SIG-M5 treated with dmso at 0.1 percent for 504 hours (cell line): ENCODE data around the gene FBXO31.

ENCODE experiments used
- DNase-seq: peaks from one replicate; lab custom pipeline; 2025; ENCODE audit not compliant: unreplicated experiment; lab: John Stamatoyannopoulos, UW

Gene FBXO31

DNA sequence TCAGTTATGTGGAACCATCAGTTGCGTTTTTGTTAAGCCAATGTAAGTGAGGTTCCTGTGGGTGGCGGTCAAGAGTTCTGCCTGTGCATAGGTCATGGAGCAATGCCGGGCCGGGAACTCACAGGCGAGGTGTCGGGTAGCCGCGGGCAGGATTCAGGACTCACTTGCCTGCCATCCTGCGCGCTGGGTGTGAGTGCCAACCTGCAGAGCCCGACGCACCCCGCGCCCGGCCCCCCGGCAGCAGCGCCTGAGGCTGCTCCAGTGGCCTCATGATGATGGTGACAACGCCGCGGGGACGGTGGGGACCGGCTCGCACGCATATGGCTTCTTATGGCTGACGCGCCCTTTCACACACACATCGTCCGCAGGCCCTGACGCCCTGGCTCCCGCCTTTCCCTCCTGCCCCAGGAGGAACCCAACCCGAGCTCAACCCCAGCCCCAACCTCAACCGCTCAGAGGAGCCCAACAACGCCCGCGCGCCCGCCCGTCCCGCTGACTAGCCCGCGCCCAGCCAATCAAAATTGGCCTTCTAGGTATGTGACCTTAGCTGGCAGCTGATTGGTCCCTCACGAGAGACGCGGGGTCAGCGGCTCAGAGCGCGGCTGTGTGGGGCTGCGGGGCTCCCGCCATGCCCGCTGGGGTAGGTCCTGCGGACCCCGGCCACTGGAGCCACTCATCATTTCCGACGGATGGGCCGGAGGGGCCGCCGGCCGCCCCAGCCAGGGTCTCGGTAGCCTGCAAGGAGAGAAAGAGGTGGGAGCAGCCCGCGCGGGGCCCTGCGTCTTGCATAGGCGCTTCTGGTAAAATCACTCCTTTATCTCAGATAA, 66.4 kb downstream of the FBXO31 start, which contains the start of gene C16orf95:
TSS of gene C16orf95 (minus strand) at position 470 of the 827 bp plus-strand sequence. CDS start at position 320, 150 bp downstream.
- DNase-seq, result peak; percentile 86

DNA sequence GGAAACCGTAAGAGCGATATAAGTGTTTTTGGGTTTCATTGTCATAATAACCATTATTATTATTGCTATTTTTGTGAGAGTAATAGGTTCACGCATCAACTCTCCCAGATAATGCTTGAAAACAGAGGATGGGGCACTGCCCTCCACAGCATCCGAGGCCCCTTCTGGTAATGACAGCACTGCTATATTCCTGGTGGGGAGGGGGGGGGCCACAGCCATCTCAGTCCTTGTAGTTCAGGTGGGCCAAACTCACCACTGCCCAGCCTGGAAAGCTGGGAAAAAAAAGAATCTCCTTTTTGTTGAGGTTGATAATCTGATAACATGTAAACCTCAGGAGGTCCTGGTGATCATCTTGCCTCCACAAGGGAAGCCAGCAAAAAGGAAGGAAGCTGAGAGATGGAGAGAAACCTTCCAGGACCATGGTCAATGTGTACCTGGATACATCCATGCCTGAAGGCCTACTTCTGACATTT, 67.1 kb downstream of the FBXO31 start:
- DNase-seq, result no peak

DNA sequence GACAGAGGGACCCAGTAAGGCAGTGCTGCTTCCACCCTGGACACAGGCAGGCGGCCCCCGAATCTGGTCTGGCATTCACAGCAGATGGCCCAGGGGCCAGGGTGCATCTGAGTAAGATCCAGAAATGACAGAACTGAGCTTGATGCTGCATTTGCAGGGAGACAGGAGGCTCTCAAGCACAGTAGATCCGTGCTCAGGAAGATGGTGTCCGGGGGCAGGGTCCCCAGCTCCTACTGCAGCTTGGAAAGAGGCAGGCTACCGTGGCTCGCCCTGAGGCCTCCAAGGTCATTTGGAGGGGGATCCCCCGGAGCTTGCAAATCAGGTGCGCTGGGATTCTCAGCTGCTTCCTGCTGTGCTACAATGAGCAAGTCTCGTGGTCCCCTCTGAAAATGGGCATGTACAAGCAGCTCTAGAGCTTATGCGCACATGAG, 68.6 kb downstream of the FBXO31 start:
- DNase-seq, result no peak

DNA sequence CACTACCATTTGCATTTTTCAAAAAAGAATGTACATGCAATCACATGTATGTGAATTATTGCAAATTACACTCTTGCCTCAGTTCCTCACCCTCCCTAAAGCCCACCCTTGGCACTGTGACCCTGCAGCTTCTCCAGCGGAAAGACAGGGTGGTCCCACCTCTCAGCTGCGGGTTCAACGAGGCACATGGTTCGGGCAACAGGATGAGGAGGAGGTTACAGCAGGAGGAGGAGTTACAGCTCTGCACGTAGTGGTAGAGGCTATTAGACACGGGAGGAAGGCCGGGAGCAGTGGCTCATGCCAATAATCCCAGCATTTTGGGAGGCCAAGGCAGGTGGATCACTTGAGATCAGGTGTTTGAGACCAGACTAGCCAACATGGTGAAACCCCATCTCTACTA, 71.6 kb downstream of the FBXO31 start:
- no peak for DNase-seq

DNA sequence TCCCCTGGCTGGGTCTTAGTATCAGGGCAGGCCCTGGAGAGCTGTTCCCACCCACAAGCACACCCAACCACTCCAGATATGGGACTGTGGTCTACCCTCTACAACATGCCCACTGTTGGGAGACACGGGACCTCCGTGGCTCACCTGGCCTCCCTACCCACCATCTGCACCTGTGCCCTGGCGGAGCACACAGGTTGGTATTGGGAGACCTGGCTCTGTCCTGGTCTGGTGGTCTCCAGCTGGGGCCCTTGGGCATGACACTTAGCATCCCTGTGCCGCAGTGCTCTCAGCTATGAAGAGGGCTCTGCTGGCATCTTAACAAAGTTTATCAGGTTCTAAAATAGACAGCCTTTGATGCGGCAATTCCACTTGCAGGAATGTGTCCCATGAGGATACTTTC, 72.2 kb downstream of the FBXO31 start:
- no peak for DNase-seq

DNA sequence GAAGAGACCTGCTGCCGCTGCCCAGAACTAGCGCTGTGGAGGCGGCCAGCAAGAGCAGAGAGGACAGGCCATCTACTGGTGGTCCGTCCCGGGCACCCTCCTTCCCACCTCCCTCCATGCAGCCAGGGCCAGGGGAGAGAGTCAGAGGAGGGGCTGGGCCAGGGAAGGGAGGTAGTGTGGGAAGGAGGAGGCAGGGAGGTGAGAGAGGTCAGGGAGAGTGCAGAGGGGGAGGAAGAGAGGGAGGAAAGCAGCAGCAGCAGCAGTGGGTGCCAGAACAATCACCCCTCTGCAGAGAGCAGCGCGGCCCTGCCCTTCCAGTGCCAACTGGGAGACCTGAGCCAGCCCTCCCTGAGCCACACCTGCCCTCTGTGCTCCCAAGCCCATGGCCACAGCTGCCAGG, 73.0 kb downstream of the FBXO31 start:
- no peak for DNase-seq

DNA sequence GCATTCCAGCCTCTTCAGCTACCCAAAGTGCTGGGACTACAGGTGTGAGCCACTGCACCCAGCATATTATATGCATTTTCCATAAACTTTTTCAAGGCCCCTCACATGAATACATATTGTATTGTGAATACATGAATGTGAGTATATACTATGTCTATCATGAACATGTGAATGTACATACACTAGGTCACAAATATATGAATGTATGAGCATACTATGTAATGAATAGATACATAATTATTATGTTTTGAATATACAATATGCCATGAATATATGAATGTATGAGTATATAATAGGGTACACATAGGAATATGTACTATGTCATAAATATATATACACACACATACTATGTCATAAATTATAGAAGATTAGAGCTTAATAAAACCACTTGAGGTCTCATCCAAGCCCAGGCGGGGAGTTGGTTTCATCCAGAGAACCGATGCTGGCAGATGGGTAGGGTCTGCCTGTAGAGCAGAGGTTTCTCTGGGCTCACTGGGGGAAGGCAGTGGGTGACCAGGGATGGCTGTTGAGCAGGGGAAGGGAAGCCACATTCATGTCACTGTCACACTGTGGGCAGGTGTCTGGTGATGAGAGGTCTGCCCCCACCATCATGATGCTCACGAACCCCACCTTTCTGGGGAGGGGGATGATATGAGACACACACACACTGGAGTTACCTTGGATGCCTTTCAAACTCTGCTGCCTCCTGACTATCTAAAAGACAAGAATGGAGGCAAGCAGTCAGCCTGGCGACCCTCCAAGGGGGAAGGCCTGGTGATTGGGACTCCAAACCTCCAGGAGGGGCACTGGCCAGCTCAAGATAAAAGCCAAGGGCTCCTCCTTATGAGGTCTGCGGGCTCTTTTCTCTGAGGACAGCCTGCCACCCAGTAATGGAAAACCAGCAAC, 73.7 kb downstream of the FBXO31 start:
- DNase-seq, result no peak

DNA sequence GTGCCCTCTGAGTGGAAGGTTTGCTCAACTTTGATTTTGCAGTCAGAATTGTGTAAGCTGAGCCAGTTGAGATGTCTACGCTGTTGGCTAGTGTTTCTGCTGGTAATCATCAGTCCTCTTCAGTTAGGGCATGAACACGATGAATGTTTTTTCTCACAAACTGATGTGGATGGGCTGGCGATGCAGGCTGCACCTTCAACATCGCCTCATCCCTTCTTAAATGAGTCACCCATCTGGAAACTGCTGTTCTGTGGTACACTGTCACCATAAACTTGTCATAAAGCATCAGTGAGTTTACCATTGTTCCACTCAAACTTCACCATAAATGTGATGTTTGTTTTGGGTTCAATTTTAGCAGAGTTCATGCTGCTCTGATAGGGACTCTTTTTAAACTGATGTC, 74.8 kb downstream of the FBXO31 start:
- DNase-seq, result no peak

DNA sequence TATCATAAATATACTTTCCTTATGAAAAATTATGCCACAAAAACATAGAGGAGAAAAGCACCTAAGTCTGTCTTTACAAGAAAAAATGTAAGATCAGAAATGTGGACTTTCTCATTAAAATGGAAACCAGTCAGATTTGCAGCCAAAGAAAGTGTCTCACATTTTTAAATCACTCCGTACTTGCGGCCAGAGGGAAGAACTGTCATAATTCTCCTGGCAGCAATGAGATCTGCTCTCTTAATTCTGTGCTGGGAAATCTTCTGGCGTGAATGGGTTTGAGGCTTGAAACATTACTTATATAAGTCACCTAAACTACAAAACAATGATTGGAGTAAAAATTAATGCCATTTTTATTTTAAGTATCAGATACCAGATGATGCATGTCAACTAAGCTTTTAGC, 77.1 kb downstream of the FBXO31 start:
- DNase-seq, result no peak

DNA sequence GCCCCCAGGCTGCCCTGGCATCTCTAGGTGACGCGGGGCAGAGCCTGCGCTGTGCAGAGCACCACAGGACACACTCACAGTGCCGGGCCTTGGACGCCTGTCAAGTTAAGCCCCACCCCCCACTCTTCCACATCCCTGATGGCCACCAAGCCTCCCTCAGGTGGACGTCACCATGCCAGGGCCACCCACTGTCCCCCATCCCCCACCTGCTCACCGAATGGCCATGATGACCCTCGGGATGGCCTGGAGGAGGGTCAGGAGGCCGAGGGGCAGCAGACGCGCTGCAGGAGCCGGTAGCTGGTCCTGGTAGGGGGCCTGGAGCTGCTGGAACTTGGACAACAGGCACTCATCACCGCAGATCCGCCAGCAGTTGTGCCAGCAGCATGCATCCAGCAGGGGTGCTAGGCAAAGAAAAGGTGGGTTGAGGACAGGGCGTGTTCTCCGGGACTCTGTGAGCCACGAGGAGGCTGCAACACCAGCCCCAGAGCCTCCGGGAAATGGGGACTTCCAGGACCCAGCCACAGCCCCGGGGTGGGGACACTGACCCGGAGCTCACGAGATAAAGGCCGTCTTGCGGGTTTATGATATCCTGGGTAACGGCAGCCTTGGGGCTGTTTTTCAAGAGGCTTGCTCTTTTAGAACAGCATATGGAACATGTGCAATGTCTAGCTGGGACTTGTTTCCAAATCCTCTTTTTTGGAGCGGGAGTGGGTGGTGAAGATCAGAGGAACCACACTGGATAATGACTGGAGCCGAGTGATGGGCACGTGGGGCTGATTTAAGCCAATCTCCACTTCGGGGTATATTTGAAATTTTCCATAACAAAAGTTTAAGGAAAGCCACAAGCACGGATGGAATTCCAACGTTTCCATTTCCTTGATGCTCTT, 77.8 kb downstream of the FBXO31 start:
- DNase-seq, result no peak

DNA sequence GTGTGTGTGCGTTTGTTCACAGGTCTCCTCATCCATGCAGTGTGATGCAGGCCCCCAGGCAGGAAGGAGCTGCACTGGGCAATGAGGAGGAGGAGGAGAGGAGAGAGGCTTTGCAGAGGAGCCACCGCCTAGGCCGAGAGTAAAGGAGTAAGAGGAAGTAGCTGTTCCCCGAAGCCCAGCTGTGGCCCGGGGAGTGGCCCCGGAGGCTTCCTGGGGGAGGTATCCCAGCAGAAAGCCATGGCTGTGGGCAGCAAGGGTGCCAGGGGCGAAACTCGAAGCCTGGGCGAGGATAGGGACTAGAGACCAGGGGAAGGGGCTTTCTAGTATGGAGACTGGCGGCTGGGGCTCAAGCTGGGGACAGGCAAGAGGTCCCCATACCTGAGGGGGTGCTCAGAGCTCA, 78.6 kb downstream of the FBXO31 start:
- no peak for DNase-seq

DNA sequence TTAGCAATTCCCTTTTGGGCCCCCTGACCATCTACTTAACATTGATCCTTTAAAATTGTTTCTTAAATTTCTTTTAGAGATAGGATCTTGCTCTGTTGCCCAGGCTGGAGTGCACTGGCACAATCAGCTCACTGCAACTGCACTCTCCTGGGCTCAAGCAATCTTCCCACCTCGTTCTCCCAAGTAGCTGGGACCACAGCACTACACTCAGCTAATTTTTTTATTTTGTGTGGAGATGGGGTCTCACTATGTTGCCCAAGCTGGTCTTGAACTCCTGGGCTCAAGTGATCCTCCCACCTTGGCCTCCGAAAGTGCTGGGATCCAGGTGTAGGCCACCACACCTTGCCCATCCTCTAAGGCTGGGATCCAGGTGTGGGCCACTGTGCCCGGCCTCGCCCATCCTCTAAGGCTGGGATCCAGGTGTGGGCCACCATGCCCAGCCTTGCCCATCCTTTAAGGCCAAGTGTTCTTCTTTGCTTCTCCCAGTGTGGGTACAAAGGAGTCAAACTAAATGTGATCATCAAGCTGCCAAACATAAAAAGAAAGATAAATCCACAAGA, 79.5 kb downstream of the FBXO31 start:
- DNase-seq, result no peak

DNA sequence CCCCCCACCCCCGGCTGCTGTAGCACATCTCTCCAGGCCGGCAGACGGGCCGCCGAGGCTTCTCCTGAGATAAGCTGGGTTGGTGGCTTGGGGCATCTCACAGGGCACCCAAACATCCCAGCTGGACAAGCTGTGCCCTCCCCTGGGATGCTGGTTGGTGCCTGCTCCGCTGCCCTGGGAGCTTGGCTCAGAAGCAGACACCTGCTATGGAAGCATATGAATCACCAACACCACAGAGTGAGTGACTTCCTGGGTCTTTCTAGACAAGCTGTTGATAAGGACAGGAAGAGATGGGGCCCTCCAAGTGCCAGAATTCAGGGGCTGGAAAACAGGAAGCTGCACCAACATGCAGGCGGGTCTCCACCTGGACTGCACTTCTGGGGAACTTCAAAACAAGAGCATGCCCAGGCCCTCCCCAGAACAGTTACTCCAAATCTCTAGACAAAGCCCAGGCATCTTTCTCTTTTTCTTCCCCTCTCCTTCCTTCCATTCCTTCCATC, 80.1 kb downstream of the FBXO31 start:
- DNase-seq, result peak; percentile 50

DNA sequence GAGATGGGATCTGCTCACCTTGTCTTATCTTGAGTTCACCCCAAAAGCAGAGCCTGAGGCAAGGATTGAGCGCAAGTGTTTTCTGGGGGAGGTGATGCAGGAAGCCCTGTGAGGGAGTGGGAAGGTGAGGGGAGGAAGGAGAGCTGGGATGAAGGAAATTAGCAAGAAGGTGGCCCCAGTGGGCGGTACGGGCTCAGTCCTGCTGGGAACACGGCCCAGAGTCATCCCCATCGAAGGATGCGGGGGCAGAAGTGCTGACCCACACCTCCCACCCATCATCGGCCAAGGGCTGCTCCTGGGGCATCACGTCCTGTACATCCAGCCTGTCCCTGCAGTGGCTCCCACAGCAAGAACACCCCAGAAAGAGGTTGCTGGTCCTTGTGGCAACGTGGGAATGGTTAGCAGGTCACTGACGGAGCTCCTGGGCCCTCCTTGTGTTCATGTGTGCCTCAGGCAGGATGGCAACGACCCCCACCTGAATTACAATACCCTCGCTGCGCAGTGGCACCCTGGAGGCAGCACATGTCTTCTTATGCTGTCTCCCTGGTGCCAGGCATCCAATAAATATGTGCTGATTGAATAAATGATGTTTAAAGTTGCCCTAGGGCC, 84.6 kb downstream of the FBXO31 start:
- DNase-seq, result no peak

DNA sequence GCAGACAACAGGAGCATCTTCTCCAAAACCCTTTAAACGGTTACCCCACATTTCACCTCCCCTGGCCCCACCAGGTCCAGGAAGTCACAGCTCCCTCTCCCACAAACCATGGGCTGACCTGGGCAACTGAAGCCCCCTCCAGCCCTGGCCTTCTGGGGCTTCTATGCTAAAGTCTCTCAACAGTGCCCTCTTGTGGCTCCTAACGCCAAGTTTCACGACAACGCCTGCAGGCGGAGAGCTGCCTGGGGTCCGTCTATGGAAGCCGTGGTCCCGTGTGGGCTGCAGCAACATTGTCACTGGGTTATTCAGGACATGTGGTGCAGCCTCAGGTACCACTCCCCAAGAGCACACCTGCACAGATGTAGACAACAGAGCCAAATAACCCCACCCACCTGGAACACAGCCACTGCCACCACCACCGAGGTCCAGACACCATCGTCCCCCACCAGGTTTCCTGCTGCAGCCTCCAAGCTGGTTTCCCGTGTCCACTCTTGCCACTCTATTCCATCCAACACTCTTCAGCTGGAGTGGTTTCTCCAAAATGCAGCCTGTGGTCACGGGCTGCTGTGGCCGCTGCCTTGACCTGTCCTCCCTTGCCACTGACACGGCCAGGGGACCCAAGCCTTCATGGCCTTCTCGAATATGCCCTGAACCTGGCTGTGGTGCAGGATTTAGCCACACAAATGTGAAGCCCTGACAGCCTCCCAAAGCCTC, 85.5 kb downstream of the FBXO31 start:
- DNase-seq, result no peak

DNA sequence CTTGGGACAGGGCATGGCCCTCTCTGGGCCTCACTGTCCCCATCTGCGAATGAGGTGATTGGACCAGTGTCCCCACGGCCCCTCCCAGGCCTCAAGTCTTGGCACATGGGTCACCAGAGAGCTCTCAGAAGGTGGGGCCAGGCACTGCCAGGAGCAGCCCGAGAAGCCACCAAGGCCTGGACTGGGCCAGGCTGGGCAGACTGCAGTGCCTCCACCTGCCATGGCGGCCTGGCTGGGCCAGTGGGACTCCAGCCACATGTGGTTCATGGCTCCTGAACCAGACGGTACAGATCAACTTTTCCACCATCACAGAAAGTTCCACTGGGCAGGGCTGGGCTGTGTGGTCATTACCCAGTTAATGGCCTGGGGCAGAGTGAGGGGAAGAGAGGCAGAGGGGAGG, 86.2 kb downstream of the FBXO31 start:
- DNase-seq, result no peak

DNA sequence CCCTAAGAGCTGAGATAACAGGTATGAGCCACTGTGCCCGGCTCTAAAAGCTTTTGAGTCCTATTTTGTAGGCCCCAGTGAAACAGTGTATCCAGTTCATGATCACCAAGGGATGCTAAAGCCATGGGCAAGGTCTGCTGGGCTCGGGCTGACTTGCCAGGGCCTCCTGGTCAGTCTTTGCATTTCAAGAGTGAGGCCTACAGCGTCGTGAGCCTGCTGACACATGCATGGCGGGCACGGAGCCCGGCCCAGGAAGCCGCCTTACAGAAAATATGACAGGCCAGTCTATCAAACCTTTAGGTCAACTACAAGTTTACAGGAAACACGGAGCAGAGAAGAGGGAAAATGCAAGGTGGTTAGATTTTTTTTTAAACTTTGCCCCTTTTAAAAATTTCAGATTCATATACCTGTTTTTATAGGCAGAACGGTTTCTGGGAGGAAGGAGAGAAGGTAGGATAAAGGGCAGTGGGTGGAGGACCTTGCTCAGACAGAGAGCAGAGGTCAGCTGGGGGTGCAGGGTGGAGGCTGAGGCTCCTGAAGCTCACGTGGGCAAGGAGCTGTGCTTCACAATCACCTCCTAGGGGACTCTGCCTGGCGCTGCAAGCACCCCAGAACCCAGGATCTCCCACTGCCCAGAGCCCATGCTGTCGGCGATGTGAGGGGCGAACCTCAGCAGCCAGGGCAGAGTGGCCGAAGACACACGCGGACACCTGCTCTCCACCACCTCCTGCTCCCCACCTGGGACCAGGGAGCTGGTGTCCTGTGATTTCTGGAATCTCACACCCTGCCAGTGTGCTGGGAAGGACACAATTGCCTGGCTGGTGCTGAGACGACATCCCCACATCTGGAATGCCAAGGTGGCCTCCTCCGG, 87.7 kb downstream of the FBXO31 start:
- no peak for DNase-seq

DNA sequence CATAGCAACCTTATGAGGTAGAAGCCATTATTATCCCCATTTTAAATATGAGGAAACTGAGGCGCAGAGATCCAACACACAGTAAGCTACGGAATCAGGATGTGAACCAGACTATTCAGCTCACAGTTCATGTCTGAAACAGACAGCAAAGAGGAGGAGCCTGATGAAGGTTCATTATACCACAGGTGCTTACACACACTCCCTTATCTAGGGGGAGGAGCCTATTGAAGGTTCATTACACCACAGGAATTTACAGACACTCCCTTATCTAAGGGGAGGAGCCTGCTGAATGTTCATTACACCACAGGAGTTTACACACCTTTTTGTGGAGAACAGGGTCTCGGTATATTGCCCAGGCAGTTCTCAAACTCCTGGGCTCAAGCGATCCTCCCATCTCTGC, 88.3 kb downstream of the FBXO31 start:
- DNase-seq, result peak; percentile 19
